OCI-LY1 (cell line): ENCODE data around the gene SLC9C2.

Experiments used
- H2AFZ ChIP-seq: fragments of 200-600 bp; sonication (generic), shearing (Covaris generic); 2 replicates; pipeline ENCODE4 v1.6.0; 2014; ENCODE audit warnings: antibody characterized with exemption, mild to moderate bottlenecking, low read length
- H3F3A ChIP-seq: fragments of 200-600 bp; sonication (generic), shearing (Covaris generic); 2 replicates; pipeline ENCODE4 v1.6.0; 2014; ENCODE audit warnings: mild to moderate bottlenecking, antibody characterized with exemption, low read length, moderate library complexity; ENCODE audit not compliant: insufficient read depth
- H3K27ac ChIP-seq: fragments of 200-600 bp; sonication (generic); 2 replicates; pipeline ENCODE4 v1.5.1; 2014; ENCODE audit warnings: low read length, mixed run types, mild to moderate bottlenecking, low read depth; ENCODE audit not compliant: poor library complexity, severe bottlenecking
- H3K27me3 ChIP-seq: fragments of 200-600 bp; sonication (generic); 2 replicates; pipeline ENCODE4 v1.6.0; 2014; ENCODE audit warnings: antibody characterized with exemption, mild to moderate bottlenecking, low read length, moderate library complexity; ENCODE audit not compliant: insufficient read depth
- H3K36me3 ChIP-seq: fragments of 200-600 bp; sonication (generic); 2 replicates; pipeline ENCODE4 v1.6.1; 2014; ENCODE audit warnings: mild to moderate bottlenecking, antibody characterized with exemption, low read length, moderate library complexity, mixed read lengths; ENCODE audit not compliant: insufficient read depth
- H3K4me1 ChIP-seq: fragments of 200-600 bp; sonication (generic); 2 replicates; pipeline ENCODE4 v1.5.1; 2014; ENCODE audit warnings: mild to moderate bottlenecking, low read length, moderate library complexity; ENCODE audit not compliant: insufficient read depth, severe bottlenecking
- H3K4me2 ChIP-seq: fragments of 200-600 bp; sonication (generic), shearing (Covaris generic); 2 replicates; pipeline ENCODE4 v1.6.1; 2014; ENCODE audit warnings: low read length
- H3K4me3 ChIP-seq: fragments of 200-600 bp; sonication (generic); 2 replicates; pipeline ENCODE4 v1.5.1; 2014; ENCODE audit warnings: low read length, low read depth, mild to moderate bottlenecking, mixed read lengths; ENCODE audit not compliant: poor library complexity, severe bottlenecking
- H3K79me2 ChIP-seq: fragments of 200-600 bp; shearing (Covaris generic); 2 replicates; pipeline ENCODE4 v1.6.1; 2016; ENCODE audit warnings: mixed run types, low read length, mixed read lengths; ENCODE audit not compliant: insufficient read depth
- H3K9ac ChIP-seq: fragments of 200-600 bp; sonication (generic), shearing (Covaris generic); 2 replicates; pipeline ENCODE4 v1.6.1; 2014; ENCODE audit warnings: mild to moderate bottlenecking, low read length, mixed read lengths
- H3K9me2 ChIP-seq: fragments of 200-600 bp; sonication (generic), shearing (Covaris generic); 2 replicates; pipeline ENCODE4 v1.6.1; 2014; ENCODE audit warnings: low read depth, mild to moderate bottlenecking, low read length, mixed read lengths
- H3K9me3 ChIP-seq: fragments of 200-600 bp; shearing (Covaris generic); 2 replicates; pipeline ENCODE4 v1.6.1; 2014; ENCODE audit warnings: low read length, mixed read lengths
- H4K20me1 ChIP-seq: fragments of 200-600 bp; sonication (generic), shearing (Covaris generic); 2 replicates; pipeline ENCODE4 v1.6.0; 2016; ENCODE audit warnings: mild to moderate bottlenecking, low read length; ENCODE audit not compliant: insufficient read depth
- EZH2 ChIP-seq: fragments of 200-600 bp; sonication (generic), shearing (Covaris generic); IDR thresholded peaks from 2 replicates; pipeline ENCODE4 v1.8.0; 2017; ENCODE audit warnings: borderline replicate concordance, mixed run types, mild to moderate bottlenecking, antibody characterized with exemption, low read length, moderate library complexity, mixed read lengths
- TF ChIP-seq, protein P1 (sequence below): fragments of 200-600 bp; sonication (generic), shearing (Covaris generic); IDR thresholded peaks from 2 replicates; pipeline ENCODE4 v1.5.1; 2017; ENCODE audit warnings: mild to moderate bottlenecking, antibody characterized with exemption, low read length, moderate library complexity, mixed read lengths

SLC9C2 gene

DNA sequence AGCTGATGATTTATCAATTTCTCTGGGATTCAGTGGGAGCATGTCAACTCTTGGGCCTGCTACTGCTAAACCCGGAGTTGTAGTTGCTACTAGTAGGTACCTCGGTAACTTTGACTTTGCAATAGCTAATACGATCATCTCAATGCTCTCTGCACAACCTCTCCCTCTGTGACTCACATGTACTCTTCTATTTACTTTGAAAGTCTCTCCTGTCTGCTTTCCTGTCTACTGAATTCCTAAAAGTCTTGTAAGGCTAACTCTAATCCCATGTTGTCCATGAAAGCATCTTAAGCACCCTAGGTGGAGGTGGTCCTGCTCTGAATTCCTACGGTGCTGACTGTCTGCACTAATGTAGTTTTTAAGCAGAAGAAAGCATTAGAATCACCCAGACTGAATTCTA lies 29.3 kb downstream of the SLC9C2 start:
- H3K36me3 ChIP-seq = no peaks in the 10 kb centered on the region
- H3F3A ChIP-seq = no peaks in the 10 kb centered on the region
- no peaks in the 10 kb centered on the region for H3K9me2 ChIP-seq
- H3K27me3 ChIP-seq = no peaks in the 10 kb centered on the region
- no peak overlapping the region for H3K27ac ChIP-seq
- no peaks in the 10 kb centered on the region for H3K9me3 ChIP-seq
- H3K4me2 ChIP-seq = no peak overlapping the region
- TF ChIP-seq EZH2 = no peak
- TF ChIP-seq, protein P1, sequence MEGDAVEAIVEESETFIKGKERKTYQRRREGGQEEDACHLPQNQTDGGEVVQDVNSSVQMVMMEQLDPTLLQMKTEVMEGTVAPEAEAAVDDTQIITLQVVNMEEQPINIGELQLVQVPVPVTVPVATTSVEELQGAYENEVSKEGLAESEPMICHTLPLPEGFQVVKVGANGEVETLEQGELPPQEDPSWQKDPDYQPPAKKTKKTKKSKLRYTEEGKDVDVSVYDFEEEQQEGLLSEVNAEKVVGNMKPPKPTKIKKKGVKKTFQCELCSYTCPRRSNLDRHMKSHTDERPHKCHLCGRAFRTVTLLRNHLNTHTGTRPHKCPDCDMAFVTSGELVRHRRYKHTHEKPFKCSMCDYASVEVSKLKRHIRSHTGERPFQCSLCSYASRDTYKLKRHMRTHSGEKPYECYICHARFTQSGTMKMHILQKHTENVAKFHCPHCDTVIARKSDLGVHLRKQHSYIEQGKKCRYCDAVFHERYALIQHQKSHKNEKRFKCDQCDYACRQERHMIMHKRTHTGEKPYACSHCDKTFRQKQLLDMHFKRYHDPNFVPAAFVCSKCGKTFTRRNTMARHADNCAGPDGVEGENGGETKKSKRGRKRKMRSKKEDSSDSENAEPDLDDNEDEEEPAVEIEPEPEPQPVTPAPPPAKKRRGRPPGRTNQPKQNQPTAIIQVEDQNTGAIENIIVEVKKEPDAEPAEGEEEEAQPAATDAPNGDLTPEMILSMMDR = no peak
- H3K4me1 ChIP-seq = no peaks in the 10 kb centered on the region
- no peaks in the 10 kb centered on the region for H4K20me1 ChIP-seq
- no peaks in the 10 kb centered on the region for H3K79me2 ChIP-seq
- no peak overlapping the region for H3K9ac ChIP-seq
- H2AFZ ChIP-seq = no peak overlapping the region
- H3K4me3 ChIP-seq = no peak overlapping the region

DNA sequence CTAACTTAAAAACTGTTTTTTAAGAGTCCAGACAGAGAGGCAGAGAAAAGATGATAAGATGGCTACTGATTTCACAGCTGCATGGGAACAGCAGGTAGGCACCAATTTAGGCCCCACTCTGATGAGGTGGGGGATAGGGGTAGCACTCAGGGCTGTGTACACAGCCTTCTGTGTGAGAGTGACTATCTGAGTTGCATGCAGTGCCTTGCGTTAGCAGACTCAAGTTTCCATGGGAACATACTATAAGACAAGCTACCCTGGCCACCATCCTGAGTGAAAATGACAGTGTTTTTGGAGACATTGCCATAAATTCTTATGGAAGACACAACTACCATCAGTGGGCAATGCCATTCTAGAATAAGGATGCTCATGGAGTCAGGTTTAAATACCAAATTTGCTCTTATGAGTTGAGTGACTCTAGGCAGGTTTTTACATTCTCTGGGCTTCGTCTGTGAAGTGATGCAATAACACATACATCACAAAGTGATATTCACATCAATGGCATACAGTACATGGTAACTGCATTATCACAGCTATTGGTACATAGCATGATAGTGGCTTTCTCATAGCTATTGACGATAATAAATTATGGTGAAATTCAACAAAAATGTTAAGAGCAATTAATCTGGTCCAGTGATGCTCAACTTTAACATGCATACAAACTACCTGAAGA lies 30.5 kb downstream of the SLC9C2 start:
- H3K9me3 ChIP-seq = no peaks in the 10 kb centered on the region
- no peak overlapping the region for H3K4me2 ChIP-seq
- TF ChIP-seq, protein P1 = no peak
- TF ChIP-seq EZH2 = no peak
- no peak overlapping the region for H3K27ac ChIP-seq
- no peak overlapping the region for H2AFZ ChIP-seq
- no peak overlapping the region for H3K4me3 ChIP-seq
- H3K27me3 ChIP-seq = no peaks in the 10 kb centered on the region
- H4K20me1 ChIP-seq = no peaks in the 10 kb centered on the region
- no peaks in the 10 kb centered on the region for H3K36me3 ChIP-seq
- H3K4me1 ChIP-seq = no peaks in the 10 kb centered on the region
- H3K79me2 ChIP-seq = no peaks in the 10 kb centered on the region
- no peaks in the 10 kb centered on the region for H3F3A ChIP-seq
- H3K9me2 ChIP-seq = no peaks in the 10 kb centered on the region
- no peak overlapping the region for H3K9ac ChIP-seq

DNA sequence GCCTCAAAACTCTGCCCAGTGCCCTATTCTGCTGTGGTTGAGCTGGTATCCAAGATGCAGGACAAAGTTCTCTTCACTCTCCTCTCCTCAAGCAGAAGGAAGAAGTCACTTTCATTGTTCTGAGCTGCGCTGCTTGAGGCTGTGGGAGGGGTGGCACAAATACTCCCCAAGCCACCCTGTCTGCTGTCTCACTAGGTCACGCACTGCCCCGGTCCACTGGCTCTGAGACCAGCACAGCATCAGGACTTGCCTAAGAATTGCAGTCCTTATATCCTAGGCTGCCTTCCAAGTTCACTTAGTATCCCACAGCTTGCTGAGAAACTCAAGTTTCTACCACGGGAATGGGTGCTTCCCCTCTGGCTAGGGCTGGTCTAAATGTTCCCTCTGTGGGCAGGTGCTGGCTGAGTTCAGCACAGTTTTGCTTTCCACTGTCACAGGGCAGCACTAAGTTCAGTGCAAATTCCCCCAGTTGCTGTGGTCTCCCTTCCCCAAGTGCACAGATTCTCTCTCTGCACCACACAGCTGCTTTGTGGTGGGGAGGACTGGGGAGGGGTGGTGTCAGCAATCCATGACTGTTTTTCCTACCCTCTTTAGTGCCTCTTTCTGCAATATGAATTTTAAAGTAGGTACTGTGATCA lies 32.4 kb downstream of the SLC9C2 start:
- no peak for TF ChIP-seq EZH2
- TF ChIP-seq, protein P1 = no peak
- Histone ChIP-seq H3K79me2 (no peaks in the 10 kb centered on the region), H3K9ac (no peak overlapping the region), H3K4me2 (no peak overlapping the region), H3F3A (no peaks in the 10 kb centered on the region), H3K4me3 (no peak overlapping the region), H3K9me2 (no peaks in the 10 kb centered on the region), H4K20me1 (no peaks in the 10 kb centered on the region), H3K9me3 (no peaks in the 10 kb centered on the region), H3K4me1 (no peaks in the 10 kb centered on the region), H3K27me3 (no peaks in the 10 kb centered on the region), H2AFZ (no peak overlapping the region), H3K27ac (no peak overlapping the region), H3K36me3 (no peaks in the 10 kb centered on the region; the same call in 1 of the 2 replicates)
